IPS DF 4.7 (cell line): ENCODE results near the gene LAMP5.

ENCODE experiments used
- DNase-seq: peaks from one replicate; pipeline ENCODE4 v3.0.0-alpha.2; 2013; ENCODE audit warnings: low spot score; ENCODE audit errors: extremely low read depth

Gene LAMP5

GRCh38 chr20:9499126-9499899 is 15.1 kb upstream of the LAMP5 start:
- DNase-seq, result no peak

- no peak for DNase-seq
These were observed 14.3 kb upstream of the LAMP5 start for GRCh38 chr20:9500121-9500520.

GRCh38 chr20:9501473-9501872 is 12.9 kb upstream of the LAMP5 start:
- no peak for DNase-seq

GRCh38 chr20:9503526-9504245 is 10.7 kb upstream of the LAMP5 start:
- no peak for DNase-seq

- DNase-seq, result no peak
These were observed 8.0 kb upstream of the LAMP5 start for GRCh38 chr20:9506280-9506821.

- DNase-seq, result no peak
These were observed 7.4 kb upstream of the LAMP5 start for GRCh38 chr20:9506964-9507369.

GRCh38 chr20:9507544-9508239 is 6.7 kb upstream of the LAMP5 start:
- DNase-seq, result no peak

- DNase-seq, result no peak
These were observed 6.1 kb upstream of the LAMP5 start for GRCh38 chr20:9508240-9508661.

GRCh38 chr20:9508696-9509178 is 5.7 kb upstream of the LAMP5 start:
- DNase-seq, result no peak

- no peak for DNase-seq
These were observed 5.1 kb upstream of the LAMP5 start for GRCh38 chr20:9509246-9509645.

- DNase-seq, result no peak
These were observed 3.5 kb upstream of the LAMP5 start for GRCh38 chr20:9510911-9511310.

GRCh38 chr20:9514072-9514460 is 324 bp upstream of the LAMP5 start:
- DNase-seq, result no peak

GRCh38 chr20:9515214-9515585 is 810 bp downstream of the LAMP5 start:
- no peak for DNase-seq

- no peak for DNase-seq
These were observed 1.4 kb downstream of the LAMP5 start for GRCh38 chr20:9515741-9516233.

- no peak for DNase-seq
These were observed 2.0 kb downstream of the LAMP5 start for GRCh38 chr20:9516234-9516871.

GRCh38 chr20:9517297-9518162 is 3.1 kb downstream of the LAMP5 start:
- DNase-seq, result no peak

- DNase-seq, result no peak
These were observed 4.3 kb downstream of the LAMP5 start for GRCh38 chr20:9518576-9519175.

GRCh38 chr20:9520086-9520485 is 5.7 kb downstream of the LAMP5 start:
- no peak for DNase-seq

GRCh38 chr20:9523636-9524035 is 9.2 kb downstream of the LAMP5 start:
- no peak for DNase-seq

GRCh38 chr20:9531581-9531980 is 17.2 kb downstream of the LAMP5 start:
- DNase-seq, result no peak
